Keratinocyte (primary cell): Measurements from ENCODE around the gene TWSG1. TPM values are rescaled to one million over a fixed set of nuclear protein-coding genes. Genes with fewer than 3 reads are reported as not detected.

Experiments
- DNase-seq: peaks from one replicate; pipeline ENCODE4 v3.0.0-alpha.2; 2011; ENCODE audit warnings: low read depth, missing footprints, low spot score
- FAIRE-seq: peaks from 2 replicates; lab custom pipeline; 2011; peaks lifted over from hg19 to GRCh38; lab: Jason Lieb, UNC
- H2AFZ ChIP-seq: 2 replicates; pipeline ENCODE4 v1.6.0; 2012; ENCODE audit warnings: low read length, control low read depth, inconsistent platforms; ENCODE audit not compliant: control insufficient read depth
- H3K27ac ChIP-seq: 2 replicates; pipeline ENCODE4 v1.5.1; 2011; ENCODE audit warnings: low read length; ENCODE audit not compliant: control insufficient read depth, insufficient read depth
- H3K27me3 ChIP-seq: 3 replicates; pipeline ENCODE4 v1.6.0; 2011; ENCODE audit warnings: low read length; ENCODE audit not compliant: control insufficient read depth, insufficient read depth; ENCODE audit errors: extremely low read depth
- H3K36me3 ChIP-seq, 2 experiments: 2 replicates in 1 of 2; 3 replicates in 1 of 2; pipeline ENCODE4 v1.5.1; 2011; ENCODE audit warnings: low read length in 2 of 2, mild to moderate bottlenecking in 1 of 2; ENCODE audit not compliant: control insufficient read depth in 2 of 2, insufficient read depth in 2 of 2; ENCODE audit errors: extremely low read depth in 1 of 2
- H3K4me1 ChIP-seq: 3 replicates; pipeline ENCODE4 v1.5.1; 2011; ENCODE audit warnings: low read length; ENCODE audit not compliant: control insufficient read depth, insufficient read depth; ENCODE audit errors: extremely low read depth
- H3K4me2 ChIP-seq: 3 replicates; pipeline ENCODE4 v1.6.0; 2011; ENCODE audit warnings: low read depth, low read length; ENCODE audit not compliant: control insufficient read depth, insufficient read depth; ENCODE audit errors: extremely low read depth
- H3K4me3 ChIP-seq, 3 experiments: fragments of 200-600 bp in 1 of 3; sonication (generic) in 1 of 3; 2 replicates in 2 of 3; 3 replicates in 1 of 3; pipeline ENCODE4 v1.5.1; 2011 to 2016; ENCODE audit warnings: low read length in 3 of 3, mild to moderate bottlenecking in 3 of 3, control low read depth in 2 of 3, inconsistent platforms in 1 of 3, low read depth in 1 of 3, mixed read lengths in 1 of 3, mixed run types in 1 of 3, moderate library complexity in 1 of 3; ENCODE audit not compliant: control insufficient read depth in 2 of 3, insufficient read depth in 2 of 3; ENCODE audit errors: extremely low read depth in 1 of 3
- H3K79me2 ChIP-seq: 2 replicates; pipeline ENCODE4 v1.6.0; 2012; ENCODE audit warnings: low read length; ENCODE audit not compliant: control insufficient read depth, insufficient read depth
- H3K9ac ChIP-seq: 3 replicates; pipeline ENCODE4 v1.6.0; 2011; ENCODE audit warnings: low read length; ENCODE audit not compliant: control insufficient read depth, insufficient read depth; ENCODE audit errors: extremely low read depth
- H3K9me1 ChIP-seq: 3 replicates; pipeline ENCODE4 v1.6.0; 2011; ENCODE audit warnings: low read length; ENCODE audit not compliant: control insufficient read depth, insufficient read depth; ENCODE audit errors: extremely low read depth
- H3K9me3 ChIP-seq: 2 replicates; pipeline ENCODE4 v1.5.1; 2012; ENCODE audit warnings: low read depth, low read length; ENCODE audit not compliant: control insufficient read depth
- H4K20me1 ChIP-seq: 3 replicates; pipeline ENCODE4 v1.6.0; 2011; ENCODE audit warnings: low read length; ENCODE audit not compliant: control insufficient read depth, insufficient read depth; ENCODE audit errors: extremely low read depth
- EZH2 ChIP-seq: IDR thresholded peaks from one replicate; pipeline ENCODE4 v1.6.1; 2012; ENCODE audit warnings: inconsistent platforms, mild to moderate bottlenecking, low read length, moderate library complexity
- dilution Hi-C: fragments of 300-500 bp; cut with MboI; formaldehyde crosslinking; loops from one replicate; pipeline ENCODE4 v1.7.0; 2020; ENCODE audit warnings: low sequenced_read_pairs; ENCODE audit not compliant: extremely low pct_ligation_motif_present
- polyA minus RNA-seq, 3 experiments: library from RNA; depleted of rRNA, polyadenylated mRNA; stranded (reverse); fragments of >200 nt; gene quantifications; 1 replicate in 1 of 3; 2 replicates in 1 of 3; 3 replicates in 1 of 3; pipeline ENCODE4 v1.2.3, GENCODE V29; 2011
- polyA plus RNA-seq, 5 experiments: library from polyadenylated mRNA; depleted of rRNA in 3 of 5; stranded (reverse) in 3 of 5; stranded (forward) in 1 of 5; unstranded in 1 of 5; fragments of >200 nt; gene quantifications; 1 replicate in 1 of 5; 2 replicates in 3 of 5; 3 replicates in 1 of 5; pipeline versions ENCODE4 v1.2.1 to v1.2.3, GENCODE V29; 2011 to 2012; ENCODE audit warnings: missing spikeins in 2 of 5, low read depth in 1 of 5, low replicate concordance in 1 of 5
- TF ChIP-seq, protein P1 (sequence below), 3 experiments: IDR thresholded peaks in 1 of 3; conservative IDR thresholded peaks in 1 of 3; optimal IDR thresholded peaks in 1 of 3; 2 replicates in 2 of 3; 3 replicates in 1 of 3; pipeline versions ENCODE3 to v1.5.1; 2011; ENCODE audit warnings: low read length in 3 of 3, mild to moderate bottlenecking in 3 of 3, moderate library complexity in 2 of 3, control low read depth in 1 of 3, inconsistent platforms in 1 of 3; ENCODE audit not compliant: insufficient read depth in 2 of 3; ENCODE audit errors: extremely low read depth in 1 of 3

Gene TWSG1
- polyA plus RNA-seq (34.2 to 46.9 TPM (median 44.0 TPM) in 3 replicates), polyA minus RNA-seq (36.6 to 71.9 TPM (median 55.0 TPM) in 3 replicates)
- polyA plus RNA-seq (2011; ENCODE audit: low read depth), result 6.7 TPM
- polyA plus RNA-seq (2011; cell fraction: cytosol; rRNA removed), result 20.8 and 34.8 TPM in 2 replicates
- polyA plus RNA-seq (2011; cell fraction: nucleus; rRNA removed), result 32.5 and 32.8 TPM in 2 replicates
- polyA plus RNA-seq (2012; ENCODE audit: low replicate concordance), result 14.2 and 32.3 TPM in 2 replicates
- polyA minus RNA-seq (2011; cell fraction: cytosol; rRNA and poly(A)+ RNA removed), result 24.6 TPM
- 22.9 and 52.5 TPM in 2 replicates for polyA minus RNA-seq (2011; cell fraction: nucleus; rRNA and poly(A)+ RNA removed)

- Histone ChIP-seq H3K79me2 (peaks cover 16% of the 10 kb centered on the region), H3K4me1 (peaks cover 3% of the 10 kb centered on the region), H4K20me1 (no peaks in the 10 kb centered on the region), H3K9me3 (no peaks in the 10 kb centered on the region), H3K9me1 (no peaks in the 10 kb centered on the region), H3K36me3 (peaks cover 0 to 2% of the 10 kb centered on the region in 2 experiments), H2AFZ (peak within 1 kb of the TSS; percentile 91), H3K4me2 (peak within 1 kb of the TSS; percentile 95), H3K4me3 (peak within 1 kb of the TSS; percentile 59 to 85 (median 78)), H3K9ac (peak within 1 kb of the TSS; percentile 74), H3K27ac (peak within 1 kb of the TSS; percentile 32), H3K27me3 (no peaks in the 10 kb centered on the region)
- TF ChIP-seq EZH2, result no peak
- TF ChIP-seq, protein P1, sequence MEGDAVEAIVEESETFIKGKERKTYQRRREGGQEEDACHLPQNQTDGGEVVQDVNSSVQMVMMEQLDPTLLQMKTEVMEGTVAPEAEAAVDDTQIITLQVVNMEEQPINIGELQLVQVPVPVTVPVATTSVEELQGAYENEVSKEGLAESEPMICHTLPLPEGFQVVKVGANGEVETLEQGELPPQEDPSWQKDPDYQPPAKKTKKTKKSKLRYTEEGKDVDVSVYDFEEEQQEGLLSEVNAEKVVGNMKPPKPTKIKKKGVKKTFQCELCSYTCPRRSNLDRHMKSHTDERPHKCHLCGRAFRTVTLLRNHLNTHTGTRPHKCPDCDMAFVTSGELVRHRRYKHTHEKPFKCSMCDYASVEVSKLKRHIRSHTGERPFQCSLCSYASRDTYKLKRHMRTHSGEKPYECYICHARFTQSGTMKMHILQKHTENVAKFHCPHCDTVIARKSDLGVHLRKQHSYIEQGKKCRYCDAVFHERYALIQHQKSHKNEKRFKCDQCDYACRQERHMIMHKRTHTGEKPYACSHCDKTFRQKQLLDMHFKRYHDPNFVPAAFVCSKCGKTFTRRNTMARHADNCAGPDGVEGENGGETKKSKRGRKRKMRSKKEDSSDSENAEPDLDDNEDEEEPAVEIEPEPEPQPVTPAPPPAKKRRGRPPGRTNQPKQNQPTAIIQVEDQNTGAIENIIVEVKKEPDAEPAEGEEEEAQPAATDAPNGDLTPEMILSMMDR (optimal IDR thresholded peaks at IDR 0.05 in 1 of 3, IDR thresholded peaks at IDR 0.05 in 1 of 3, conservative IDR thresholded peaks at IDR 0.05 in 1 of 3; ENCODE audit: extremely low read depth in 1 of 3, insufficient read depth in 2 of 3, low read length in 3 of 3), result peak in 2 of 3 experiments; percentile 32 to 52
- DNase-seq (peak; percentile 55), FAIRE-seq (no peak)
- dilution Hi-C loops, result no loop called here
Observed at GRCh38 chr18:9334329-9334972, at the start of gene TWSG1. Gene TWSG1 (plus strand): TSS chr18:9334773. CDS start chr18:9337230, 2,457 bp downstream.

- Histone ChIP-seq H3K4me3 (no peak overlapping the region), H3K4me1 (peaks cover 4% of the 10 kb centered on the region), H3K27me3 (no peaks in the 10 kb centered on the region), H3K9ac (no peak overlapping the region), H3K79me2 (no peaks in the 10 kb centered on the region), H3K36me3 (no peaks in the 10 kb centered on the region), H3K4me2 (no peak overlapping the region), H3K9me1 (no peaks in the 10 kb centered on the region), H2AFZ (no peak overlapping the region), H3K9me3 (no peaks in the 10 kb centered on the region), H4K20me1 (no peaks in the 10 kb centered on the region), H3K27ac (no peak overlapping the region)
- no peak for DNase-seq
- dilution Hi-C loops, result no loop called here
- TF ChIP-seq, protein P1 (optimal IDR thresholded peaks at IDR 0.05 in 1 of 3, IDR thresholded peaks at IDR 0.05 in 1 of 3, conservative IDR thresholded peaks at IDR 0.05 in 1 of 3; ENCODE audit: extremely low read depth in 1 of 3, insufficient read depth in 2 of 3, low read length in 3 of 3), result no peak
- no peak for TF ChIP-seq EZH2
- FAIRE-seq, result no peak
Observed at GRCh38 chr18:9285604-9286003, 49.0 kb upstream of the TWSG1 start.
